ENCODE data around the gene ZNF385B. TPM values are rescaled to one million over a fixed set of nuclear protein-coding genes. Genes with fewer than 3 reads are reported as not detected.
A peak's percentile ranks its signal among the peaks of the same experiment; 100 is the strongest.

Gene ZNF385B
- total RNA-seq, 1 donor from 2014 or later, result 0.51 TPM

DNA sequence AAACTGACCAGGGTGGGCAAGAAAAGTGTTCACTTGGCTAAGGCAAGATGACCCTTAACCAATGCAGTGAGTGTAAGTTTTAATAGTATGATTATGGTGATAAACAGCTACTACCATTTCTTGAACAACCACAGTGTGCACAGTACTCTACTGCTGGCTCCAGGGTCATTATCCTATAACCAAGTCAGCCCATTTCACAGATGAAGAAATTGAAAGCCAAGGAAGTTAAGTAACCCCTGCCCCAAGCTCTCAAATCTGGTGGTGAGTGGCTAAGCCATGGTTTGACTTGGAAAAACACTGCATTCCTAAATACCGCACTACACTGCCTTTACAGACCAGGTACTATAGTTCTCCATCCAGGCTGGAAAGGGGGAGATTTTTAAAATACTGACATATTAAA lies 5.7 kb downstream of the ZNF385B start:
- no peak for DNase-seq

DNA sequence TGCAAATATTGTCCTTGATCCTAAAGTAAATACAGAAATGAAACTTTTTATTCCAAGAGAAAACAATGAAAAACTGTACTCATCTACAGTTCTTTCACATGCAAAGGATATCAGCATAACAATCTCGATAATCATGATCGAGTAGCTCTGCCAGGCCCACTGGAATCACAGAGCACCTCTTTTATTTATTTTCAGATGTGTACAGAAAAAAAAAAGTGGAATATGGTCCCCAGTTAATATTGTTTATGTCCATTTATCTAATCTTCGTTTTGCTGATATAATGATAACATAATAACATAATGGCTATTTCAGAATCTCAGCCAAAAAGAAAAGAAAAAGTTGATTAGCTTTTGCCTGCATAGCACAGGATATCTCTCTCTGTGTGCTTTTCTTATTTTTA lies 6.5 kb downstream of the ZNF385B start:
- no peak for DNase-seq

DNA sequence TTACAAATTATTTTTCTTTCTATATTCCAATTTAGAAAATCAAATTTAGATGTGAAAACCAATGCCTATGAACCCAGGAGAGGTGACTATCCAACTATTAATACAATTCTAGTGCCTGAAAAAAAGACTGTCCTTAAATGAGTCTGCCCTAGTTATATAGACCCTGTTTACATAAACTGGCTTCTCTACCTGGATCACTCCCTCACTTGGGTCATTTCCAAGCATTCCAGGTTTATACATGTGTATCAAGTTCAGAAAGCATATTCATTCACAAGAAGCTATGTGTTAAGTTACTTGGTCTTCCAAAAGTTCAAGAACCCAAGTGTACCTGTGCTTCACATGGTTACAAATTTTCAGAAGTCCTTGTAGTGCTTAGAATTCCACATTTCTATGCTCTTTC lies 8.3 kb downstream of the ZNF385B start:
- DNase-seq, result no peak

DNA sequence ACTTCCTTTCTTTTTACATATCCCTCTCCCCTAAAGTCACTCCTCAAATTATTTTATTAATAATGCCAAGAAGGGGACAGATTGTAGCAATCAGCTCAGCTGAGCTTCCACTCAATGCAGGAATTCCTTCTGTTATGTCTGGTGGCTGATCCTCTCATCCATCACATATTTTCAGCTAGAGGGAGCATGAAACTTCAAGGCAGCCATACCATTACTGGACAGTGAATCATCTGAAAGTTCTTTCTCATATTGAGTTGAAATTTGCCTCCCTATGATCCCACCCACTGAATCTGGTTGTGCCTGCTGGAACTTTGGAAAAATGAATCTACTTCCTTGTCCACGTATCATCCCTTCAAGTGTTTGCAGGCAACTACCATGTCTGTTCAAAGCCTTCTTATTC lies 11.2 kb downstream of the ZNF385B start:
- no peak for DNase-seq

DNA sequence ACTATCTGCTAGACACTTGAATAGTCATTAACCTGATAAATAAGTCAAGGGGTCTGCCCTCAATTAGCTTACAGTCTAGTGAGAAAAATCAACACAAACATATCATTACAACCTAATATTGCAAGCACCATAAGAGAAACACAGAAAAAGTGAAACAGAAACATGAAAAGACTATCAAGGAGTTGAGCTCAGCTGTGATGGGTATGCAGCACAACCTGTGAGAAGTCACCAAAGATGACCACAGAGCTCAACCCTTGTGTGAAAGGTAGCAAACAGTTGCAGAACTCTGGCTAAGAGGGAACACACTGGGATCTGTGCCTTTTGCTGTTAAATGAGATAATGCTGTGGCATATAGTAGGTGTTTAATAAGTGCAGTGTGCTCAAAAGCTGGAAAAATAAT lies 11.7 kb downstream of the ZNF385B start:
- DNase-seq, result no peak

DNA sequence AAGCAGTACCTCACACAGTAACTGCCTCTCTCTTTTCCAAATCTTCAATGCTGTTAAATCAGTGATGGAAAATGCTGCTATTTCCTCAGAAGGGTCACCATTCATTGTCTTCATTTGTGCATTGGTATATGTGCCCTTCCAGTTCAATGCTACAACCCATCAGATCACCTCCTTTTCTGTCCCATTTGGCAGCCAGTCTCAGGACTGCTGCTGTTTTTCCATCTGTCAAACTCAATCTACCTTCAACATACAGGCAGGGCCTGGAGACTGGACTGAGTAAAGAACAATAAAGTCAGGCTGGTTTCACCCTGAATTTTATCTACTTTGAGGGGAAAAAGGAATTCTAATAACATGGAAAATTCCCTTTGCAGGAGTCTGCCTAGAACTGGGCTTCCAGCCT lies 17.9 kb downstream of the ZNF385B start:
- no peak for DNase-seq

DNA sequence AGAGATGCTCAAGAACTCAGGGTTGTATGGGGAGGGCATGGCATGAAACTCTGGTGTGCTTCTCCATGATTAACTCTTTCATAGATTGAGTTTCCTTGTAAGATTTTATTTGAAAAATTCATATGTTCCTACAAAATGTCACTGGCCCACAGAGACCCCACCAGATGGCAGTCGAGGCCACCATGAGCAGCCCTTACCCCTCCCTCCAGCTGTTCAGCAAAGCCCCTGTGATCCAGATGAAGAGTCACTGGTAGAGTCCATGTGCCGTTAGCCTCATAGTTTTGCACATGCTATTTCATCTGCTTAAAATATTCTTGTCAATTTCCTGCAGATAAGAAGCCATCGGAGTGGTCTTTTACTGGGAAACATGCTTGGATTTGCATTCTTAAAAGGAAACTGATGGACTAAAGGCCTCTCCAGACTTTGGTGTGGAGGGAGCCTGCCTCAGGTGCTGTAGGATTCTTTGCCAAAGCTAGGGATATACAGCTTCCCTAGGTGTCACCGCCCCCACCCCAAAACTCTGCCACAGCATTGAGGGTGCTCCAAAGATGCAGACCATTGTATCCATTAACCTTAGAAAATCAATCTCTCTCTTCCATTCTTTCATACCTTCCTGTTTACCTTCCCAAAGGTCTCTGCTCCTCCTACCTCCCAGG lies 18.8 kb downstream of the ZNF385B start:
- DNase-seq, result peak; percentile 68

DNA sequence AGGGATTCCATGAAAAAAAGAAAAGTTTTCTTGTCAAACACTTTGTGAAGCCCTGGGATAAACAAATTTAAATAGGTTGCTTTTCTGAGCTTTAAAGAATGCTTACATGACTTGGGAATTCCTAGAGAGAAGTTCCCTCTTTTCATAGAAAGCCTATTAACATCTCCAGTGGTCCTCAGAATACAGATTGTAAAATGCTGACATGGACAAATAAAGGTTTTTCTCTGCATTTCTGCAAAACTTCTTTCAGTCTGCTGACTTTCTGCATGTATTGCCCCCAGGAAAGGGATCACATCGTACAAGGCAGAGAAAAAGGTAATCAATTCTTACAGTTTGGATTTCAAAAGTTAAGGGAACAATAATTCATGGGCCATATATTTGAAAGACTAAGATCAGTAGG lies 20.6 kb downstream of the ZNF385B start:
- no peak for DNase-seq

DNA sequence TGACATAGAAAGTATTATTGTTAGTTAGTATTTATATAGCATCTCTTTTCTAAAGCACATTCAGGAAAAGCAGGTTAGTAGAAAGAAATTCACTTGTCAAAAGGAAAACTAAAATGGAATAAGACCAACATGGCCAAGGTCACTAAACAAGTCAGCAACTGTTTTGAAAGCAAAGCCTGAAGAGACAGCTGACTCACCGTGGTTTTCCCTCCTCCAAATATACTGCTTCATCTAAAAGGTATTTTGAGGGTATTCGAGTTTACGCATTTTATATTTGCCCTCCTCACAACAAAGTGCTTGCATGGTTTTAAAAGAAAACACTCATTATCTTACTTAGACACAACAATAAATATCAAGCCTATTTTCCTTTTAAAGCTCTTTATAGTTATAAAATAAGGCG lies 24.0 kb downstream of the ZNF385B start:
- peak; percentile 10 for DNase-seq

DNA sequence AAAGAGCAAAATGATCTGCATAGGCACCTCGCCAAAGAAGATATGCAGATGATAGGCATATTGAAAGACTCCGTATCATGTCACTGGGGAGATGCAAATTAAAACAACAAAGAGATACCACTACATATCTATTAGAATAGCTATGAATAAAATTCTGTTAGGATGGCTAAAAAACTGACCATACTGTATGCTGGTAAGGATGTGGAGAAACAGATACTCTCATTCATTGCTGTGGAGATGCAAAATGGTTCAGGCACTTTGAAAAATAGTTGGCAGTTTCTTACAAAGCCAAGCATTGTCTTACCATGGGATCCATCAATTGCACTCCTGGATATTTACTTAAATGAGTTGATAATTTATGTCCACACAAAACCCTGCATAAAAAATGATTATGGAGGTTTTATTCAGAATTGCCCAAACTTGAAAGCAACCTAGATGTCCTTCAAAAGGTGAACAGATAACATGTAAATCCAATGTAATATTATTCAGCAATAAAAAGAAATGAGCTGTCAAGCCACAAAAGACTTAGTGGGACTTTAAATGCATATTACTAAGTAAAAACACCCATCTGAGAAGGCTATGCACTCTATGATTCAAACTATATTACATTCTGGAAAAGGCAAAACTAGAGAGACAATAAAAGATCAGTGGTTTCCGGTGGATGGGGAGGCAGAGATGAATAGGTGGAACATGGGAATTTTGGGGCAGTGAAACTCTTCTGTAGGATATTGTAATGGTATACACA lies 31.2 kb downstream of the ZNF385B start:
- DNase-seq, result no peak

DNA sequence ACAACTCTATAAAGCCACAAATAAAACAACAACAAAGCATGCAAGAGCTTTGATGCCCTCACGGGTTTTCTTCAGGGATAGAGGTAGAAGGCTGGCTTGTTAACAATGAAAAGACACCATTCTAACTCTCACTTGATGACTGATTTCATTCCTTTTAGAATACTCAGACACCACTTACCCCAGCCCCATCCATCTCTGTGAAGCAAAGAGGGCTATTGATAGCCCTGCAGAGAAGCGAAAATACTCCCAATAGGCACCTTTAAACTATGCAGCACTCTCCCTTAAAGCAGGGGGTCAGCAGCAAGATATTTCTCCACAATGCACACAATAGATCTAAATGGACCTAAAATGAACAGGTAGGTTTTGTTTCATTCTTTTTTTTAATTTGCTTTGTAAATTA lies 35.1 kb downstream of the ZNF385B start:
- no peak for DNase-seq

DNA sequence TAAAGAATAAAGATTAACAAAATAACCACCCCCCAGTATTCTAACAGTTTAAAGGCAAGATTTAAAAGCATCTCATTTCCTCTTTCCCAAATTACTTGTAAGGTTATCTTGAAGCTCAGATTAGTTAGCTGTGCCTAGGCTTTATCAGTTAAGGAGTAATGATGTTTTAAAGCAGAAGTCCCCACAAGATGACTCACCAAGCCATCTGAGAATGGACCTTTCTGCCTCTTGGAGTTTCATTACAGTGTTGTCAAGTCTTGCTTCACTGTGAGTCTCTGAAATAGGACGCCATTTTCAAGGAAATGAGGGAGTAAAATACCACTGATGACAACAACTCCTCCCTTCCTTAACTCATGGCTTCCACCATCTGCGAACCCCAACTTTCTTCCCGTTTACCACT lies 35.9 kb downstream of the ZNF385B start:
- DNase-seq, result no peak

DNA sequence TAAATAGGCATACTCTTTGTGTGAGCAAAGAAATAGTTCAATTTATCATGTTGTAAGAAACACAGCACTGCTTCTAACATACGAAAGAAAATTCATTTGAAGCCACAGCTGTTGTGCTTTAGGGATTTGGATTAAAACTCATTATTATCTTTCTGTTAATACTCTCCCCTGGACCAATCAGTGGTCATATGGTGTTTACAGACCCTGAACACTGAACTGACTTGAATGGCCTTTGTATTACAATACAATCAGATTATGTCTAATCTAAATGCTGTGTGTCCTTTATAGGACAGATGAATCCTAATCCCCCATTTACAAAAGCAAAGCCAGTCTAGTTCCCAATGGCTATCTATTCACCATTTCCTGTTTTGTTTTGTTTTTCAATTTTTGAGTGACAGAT lies 36.5 kb downstream of the ZNF385B start:
- no peak for DNase-seq

DNA sequence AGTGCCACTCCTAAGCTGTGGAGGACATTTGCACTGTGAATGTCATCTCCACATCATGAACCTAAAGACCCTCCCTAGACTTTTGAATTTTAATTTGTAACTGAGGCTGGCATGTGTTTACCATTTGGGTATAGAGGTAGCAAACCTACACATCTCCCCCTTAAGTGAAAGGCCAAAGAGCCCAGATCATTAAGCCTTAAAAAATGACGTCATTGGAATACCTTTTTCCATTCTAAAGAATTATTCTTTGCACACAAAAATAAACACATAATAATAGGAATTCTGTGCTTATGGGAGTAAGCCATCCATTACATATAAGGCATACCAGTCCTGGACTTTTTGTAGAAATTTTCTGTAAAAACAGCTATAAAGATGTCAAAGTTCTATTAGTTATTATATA lies 38.9 kb downstream of the ZNF385B start:
- no peak for DNase-seq

DNA sequence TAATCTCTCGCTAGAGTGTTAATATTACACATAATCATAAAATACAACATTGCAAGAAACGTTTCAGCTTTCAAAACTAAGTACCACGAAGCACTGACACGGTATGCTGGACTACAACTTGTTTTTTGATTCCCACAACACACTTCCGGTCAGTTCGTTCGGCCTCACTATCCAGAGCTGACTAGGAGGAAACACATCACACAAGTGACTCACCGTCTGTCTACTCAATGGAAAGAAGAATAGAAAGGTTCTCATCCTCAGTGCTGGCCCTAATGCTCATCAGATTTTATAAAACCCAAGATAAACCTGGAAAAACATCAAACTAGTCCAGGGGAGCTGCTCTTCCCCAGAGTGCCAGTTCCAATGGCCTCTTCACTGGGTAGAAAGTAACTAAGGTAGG lies 42.9 kb downstream of the ZNF385B start:
- no peak for DNase-seq

DNA sequence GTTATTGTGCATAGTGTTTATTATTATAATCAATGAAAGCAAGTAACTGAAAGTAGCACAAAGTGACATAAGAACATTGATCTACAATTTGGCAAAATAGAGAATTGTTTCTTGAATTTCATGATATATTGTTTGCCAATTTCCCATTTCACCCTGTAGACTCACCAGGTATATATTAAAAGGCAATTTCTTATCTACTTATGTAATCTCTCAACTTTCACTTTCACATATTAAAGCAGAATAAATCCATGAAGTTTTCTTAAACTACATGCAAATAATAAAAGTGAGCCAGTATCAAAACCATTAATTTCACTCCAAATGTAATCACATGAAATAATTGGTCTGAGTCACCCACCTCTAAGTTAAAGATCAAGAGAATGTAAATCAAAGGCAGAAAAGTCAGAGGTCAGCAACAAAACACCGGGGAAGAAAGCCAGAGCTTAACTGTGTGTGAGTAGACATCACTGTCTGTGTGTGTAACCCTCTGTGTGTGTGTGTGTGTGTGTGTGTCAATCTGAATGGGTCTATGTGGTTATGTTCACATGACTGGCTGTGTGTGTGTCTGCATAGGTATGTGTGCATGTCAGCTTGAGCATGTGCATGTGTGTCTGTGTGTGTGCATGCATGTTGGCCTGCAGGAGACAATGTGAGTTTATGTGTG lies 44.1 kb downstream of the ZNF385B start:
- DNase-seq, result no peak

DNA sequence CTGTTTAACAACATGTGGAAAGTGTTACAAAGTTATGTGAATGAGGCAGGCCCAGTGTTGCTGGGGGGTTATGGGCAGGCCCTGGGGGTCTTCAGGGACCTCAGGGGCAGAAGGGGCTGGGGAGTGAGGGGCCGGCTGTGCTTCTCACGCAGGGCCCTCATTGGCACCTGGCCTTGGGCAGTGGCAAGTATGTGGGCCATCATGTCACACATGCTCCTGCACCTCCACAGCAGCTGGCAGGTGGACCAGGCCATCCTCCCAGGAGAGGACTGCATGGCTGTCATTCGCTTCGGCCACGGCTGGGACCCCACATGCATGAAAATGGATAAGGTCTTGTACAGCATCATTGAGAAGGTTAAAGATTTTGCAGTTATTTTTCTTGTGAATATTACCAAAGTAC lies 47.4 kb downstream of the ZNF385B start:
- DNase-seq, result no peak

DNA sequence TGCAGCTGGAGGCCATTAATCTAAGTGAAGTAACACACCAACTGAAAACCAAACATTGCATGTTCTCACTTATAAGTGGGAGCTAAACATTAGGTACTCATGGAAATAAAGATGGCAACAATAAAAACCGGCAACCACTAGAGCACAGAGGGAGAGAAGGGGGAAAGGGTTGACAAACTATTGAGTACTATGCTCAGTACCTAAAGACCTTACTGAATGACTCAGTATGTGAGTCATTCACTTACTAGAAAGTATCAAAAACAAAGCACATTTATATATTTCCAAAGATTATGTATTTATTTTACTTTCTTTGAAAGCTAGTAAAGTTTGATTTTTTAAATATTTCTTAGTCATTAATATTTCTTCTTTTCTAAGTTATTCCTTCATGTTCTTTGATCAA lies 48.9 kb downstream of the ZNF385B start:
- no peak for DNase-seq

DNA sequence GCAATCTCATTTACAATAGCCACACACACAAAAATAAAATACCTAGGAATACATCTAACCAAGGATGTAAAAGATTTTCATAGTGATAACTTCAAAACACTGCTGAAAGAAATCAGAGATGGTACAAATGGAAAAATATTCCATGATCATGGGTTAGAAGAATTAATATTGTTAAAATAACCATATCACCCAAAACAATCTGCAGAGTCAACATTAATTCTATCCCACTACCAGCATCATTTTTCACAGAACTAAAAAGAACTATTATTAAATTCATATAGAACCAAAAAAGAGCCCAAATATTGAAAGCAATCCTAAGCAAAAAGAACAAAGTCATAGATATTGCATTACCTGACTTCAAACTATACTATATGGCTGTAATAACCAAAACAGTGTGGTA lies 50.4 kb downstream of the ZNF385B start:
- no peak for DNase-seq

DNA sequence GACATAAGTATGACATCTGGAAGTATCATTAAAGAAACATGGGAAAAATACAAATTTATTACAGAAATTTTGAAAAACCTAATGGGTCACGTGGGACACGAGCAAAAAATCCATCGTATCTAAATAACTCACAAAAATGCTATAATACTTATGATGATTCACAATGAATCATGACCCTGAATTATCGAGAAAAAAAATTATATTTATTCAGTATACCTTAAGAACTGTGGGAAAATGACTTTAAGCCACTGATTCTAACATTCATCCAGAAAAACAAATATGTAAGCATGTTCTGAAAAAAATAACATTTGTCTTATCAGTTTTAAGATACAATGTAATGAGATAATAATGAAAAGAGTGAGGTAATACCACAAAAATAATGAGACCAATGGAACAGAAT lies 51.8 kb downstream of the ZNF385B start:
- DNase-seq, result no peak

DNA sequence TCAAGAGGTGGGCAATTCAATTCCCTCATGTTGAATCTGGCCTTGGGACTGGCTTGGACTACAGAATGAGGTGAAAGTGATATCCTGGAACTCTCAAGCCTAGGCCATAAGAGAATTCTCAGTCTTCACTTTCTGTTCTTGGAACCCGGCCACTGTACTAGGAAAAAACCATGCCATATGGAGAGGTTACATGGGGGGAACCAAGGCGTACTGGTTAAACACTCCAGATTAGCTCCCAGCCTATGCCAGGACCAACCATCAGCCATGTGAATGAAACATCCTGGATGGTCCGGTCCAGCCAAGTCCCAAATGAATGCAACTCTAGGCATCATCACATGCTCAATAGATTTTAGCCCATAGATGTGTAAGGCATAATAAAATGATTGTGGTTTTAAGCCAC lies 56.4 kb downstream of the ZNF385B start:
- DNase-seq, result no peak

DNA sequence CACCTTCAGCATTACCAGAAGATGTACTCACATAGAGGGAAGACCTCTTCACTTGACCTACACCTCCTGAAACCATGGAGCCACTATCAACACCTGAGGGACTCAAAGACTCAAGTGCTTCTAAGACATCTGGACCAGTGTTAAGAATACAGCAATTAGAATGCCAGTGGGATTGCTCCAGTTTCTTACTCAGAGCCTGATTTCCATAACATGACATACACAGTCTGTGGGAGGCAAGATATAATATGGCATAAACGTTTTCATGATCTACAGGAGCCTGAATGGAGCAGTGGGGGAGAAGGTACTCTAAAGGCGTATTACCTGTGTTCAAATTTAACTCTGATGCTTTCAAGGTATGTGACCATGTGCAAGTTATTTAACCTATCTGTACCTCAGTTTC lies 57.2 kb downstream of the ZNF385B start:
- no peak for DNase-seq

DNA sequence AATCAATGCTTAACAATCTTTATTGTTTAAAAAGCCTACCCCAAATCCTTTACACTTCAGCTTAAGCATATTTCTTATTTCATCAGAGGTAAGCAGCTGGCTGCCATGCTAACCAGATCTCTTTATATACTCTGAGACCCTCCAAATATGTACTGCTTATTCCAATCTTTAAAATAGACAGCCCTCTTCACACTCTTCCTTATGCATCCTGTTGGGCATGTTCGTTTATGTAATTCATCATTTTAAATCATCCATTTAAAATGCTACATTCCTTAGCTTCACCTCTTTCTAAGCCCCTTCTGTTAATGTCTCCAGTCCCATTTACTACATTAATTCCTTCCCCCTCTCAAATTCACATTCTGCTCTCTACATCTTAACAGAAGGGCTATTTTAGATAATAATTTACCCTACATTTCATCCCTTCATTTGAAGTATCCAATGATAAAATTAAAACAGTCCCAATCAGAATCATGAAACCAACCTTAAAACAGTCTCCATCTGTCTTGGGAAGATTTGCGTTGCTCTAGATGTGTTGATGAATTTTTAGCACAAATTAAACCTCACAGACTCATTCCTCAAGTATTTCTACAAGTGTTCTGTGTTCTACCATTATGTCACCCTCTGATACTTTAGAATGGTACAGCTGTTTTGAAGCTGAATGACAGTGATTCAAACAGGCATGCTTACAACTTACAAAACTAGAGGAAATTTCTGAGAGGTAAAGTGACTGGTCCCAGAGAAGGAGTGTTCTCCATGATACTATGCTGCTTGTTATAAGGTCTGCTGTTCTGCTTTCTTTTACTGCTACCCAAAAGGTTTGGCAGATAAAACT lies 59.1 kb downstream of the ZNF385B start:
- DNase-seq, result no peak
